Heart left ventricle (tissue), 16 donors: ENCODE data around the gene SYDE2. TPM values are rescaled to one million over a fixed set of nuclear protein-coding genes. Genes with fewer than 3 reads are reported as not detected.
"Not testable (repeated sequence)": the region's sequence is repeated elsewhere in the genome, so short reads cannot be mapped to it uniquely, and the experiment has no call there.

ENCODE experiments used
- ATAC-seq, 4 donors: fragments of 200-7000 bp; cut with Tn5 transposase; one replicate each; pipeline ENCODE4 v1.9.1; 2020 to 2022; ENCODE audit warnings: moderate library complexity in 4 of 4, mild to moderate bottlenecking in 3 of 4, moderate number of reproducible peaks in 1 of 4
- DNase-seq, 5 donors: peaks; one replicate each; pipeline ENCODE4 v3.0.0-alpha.2; 2020
- H3K27ac ChIP-seq, 12 donors: fragments of 200-600 bp; sonication (generic) in 4 of 12; one replicate each; pipeline versions ENCODE4 v1.5.0 to v1.8.0; 2016 to 2022; ENCODE audit warnings: mild to moderate bottlenecking in 2 of 12
- H3K27me3 ChIP-seq, 9 donors: fragments of 200-600 bp; sonication (generic) in 2 of 9; one replicate each; pipeline versions ENCODE4 v1.5.1 to v1.8.0; 2016 to 2022; ENCODE audit warnings: mild to moderate bottlenecking in 3 of 9
- H3K36me3 ChIP-seq, 9 donors: fragments of 200-600 bp; sonication (generic) in 2 of 9; one replicate each; pipeline versions ENCODE4 v1.5.0 to v1.8.0; 2018 to 2022; ENCODE audit warnings: mild to moderate bottlenecking in 2 of 9
- H3K4me1 ChIP-seq, 12 donors: fragments of 200-600 bp; sonication (generic) in 4 of 12; one replicate each; pipeline versions ENCODE4 v1.5.0 to v1.8.0; 2016 to 2022; ENCODE audit warnings: mild to moderate bottlenecking in 3 of 12
- H3K4me3 ChIP-seq, 12 donors: fragments of 200-600 bp; sonication (generic) in 4 of 12; one replicate each; pipeline versions ENCODE4 v1.5.0 to v1.8.0; 2017 to 2022; ENCODE audit warnings: mild to moderate bottlenecking in 9 of 12, moderate library complexity in 4 of 12
- H3K9me3 ChIP-seq, 12 donors: fragments of 200-600 bp; sonication (generic) in 4 of 12; one replicate each; pipeline versions ENCODE4 v1.5.0 to v1.8.0; 2016 to 2022; ENCODE audit warnings: mild to moderate bottlenecking in 1 of 12
- CTCF ChIP-seq, 12 donors: fragments of 200-600 bp; sonication (generic) in 4 of 12; IDR thresholded peaks; one replicate each; pipeline versions ENCODE4 v1.5.0 to v1.8.0; 2018 to 2022; ENCODE audit warnings: antibody characterized with exemption in 12 of 12, mild to moderate bottlenecking in 5 of 12
- POLR2A ChIP-seq, 2 donors: fragments of 450-650 bp; IDR thresholded peaks; one replicate each; pipeline ENCODE4 v1.6.1; 2017; ENCODE audit warnings: antibody characterized with exemption in 2 of 2, mild to moderate bottlenecking in 2 of 2, moderate library complexity in 2 of 2
- WGBS, 4 donors: extraction: QIAGEN DNeasy Blood & Tissue Kit in 2 of 4; methylation state at CpG; one replicate each; pipeline versions ENCODE4 v1.1.5 to v1.1.7; 2013 to 2018; 5-methylcytosine and 5-hydroxymethylcytosine counted together
- intact Hi-C, 10 donors: fragments of 100-400 bp; cut with DNase I; formaldehyde crosslinking; loops; one replicate each; pipeline versions ENCODE4 v1.11.1 to v1.14.2; 2022
- long read RNA-seq, 3 donors: library from polyadenylated mRNA; unstranded; transcript quantifications; one replicate each; pipeline ENCODE4 v2.0.0, GENCODE V29; 2020 to 2021
- polyA plus RNA-seq, 2 donors: library from polyadenylated mRNA; stranded (reverse); fragments of 200-250 nt; gene quantifications; one replicate each; pipeline ENCODE4 v1.2.3, GENCODE V29; 2013
- total RNA-seq, 9 donors: library from RNA; depleted of rRNA in 2 of 9; stranded (reverse); fragments of >200 nt in 2 of 9; fragmentation: NEBNext Ultra II Directional in 3 of 9; extraction: Animal tissue kit (Norgen Biotek cat#: 25700) in 3 of 9; gene quantifications; one replicate each; pipeline versions ENCODE4 v1.1.0 to v1.2.4, GENCODE V29; 2016 to 2023
- donor health status: ischemic (EF 13 %, LVEDD 7.1; RV severe dilation, severe dysfunction).
- donor health status: healthy with polysubstance abuse.
- donor health status: DM: no; HTN: yes; CAD: no.
- donor health status: DM: no; HTN: no; CAD: no.
- donor health status: ischemic (EF 25% LVEDD 6.9; RV normal size, moderate dysfunction).
- donor health status: ischemic (EF 25% LVEDD 5.7; RV mildly dilated, moderate dysfunction).
- donor health status: healthy.
- donor health status: DM: yes; HTN: yes; CAD: no.
- donor health status: ischemic (EF 35%, LVEDD 5.7; RV mildly dilated, moderate dysfunction).
- donor health status: nonischemic (EF 11% LVEDD 7.7; RV severe dilation, severe dysfunction).
- donor health status: DM: yes; HTN: yes; CAD: no.
- donor health status: PGD.
- donor health status: ischemic (EF 29% LVEDD 5.4; RV normal size, mild dysfunction).
- donor health status: nonischemic (EF 23%, LVEDD 6.1; RV moderate dilation, normal function).

Gene SYDE2
- total RNA-seq (10 to 100 TPM; 15.1 to 25.8 (median 23.0) TPM), polyA plus RNA-seq (1 to 10 TPM; 2.4 to 6.0 TPM)
- long read RNA-seq, donor 1, full-length matches to known transcripts = 31 of 44 reads
- long read RNA-seq, donor 1, partial matches to known transcripts = 4 of 44 reads
- long read RNA-seq, donor 1, other reads (novel, unspliced or antisense) = 9 of 44 reads
- long read RNA-seq, donor 2 = 0 reads
- long read RNA-seq, donor 3, full-length matches to known transcripts = 16 of 26 reads
- long read RNA-seq, donor 3, partial matches to known transcripts = 3 of 26 reads
- long read RNA-seq, donor 3, other reads (novel, unspliced or antisense) = 7 of 26 reads

- ATAC-seq (peak; percentile 84 to 95 (median 94)), DNase-seq (peak; percentile 79 to 89 (median 82))
- Histone ChIP-seq H3K27me3 (peaks cover 0 to 53% (median 8%) of the 10 kb centered on the region in 9 donors), H3K4me1 (peaks cover 0 to 18% (median 4%) of the 10 kb centered on the region in 12 donors), H3K27ac (peak within 1 kb of the TSS; percentile 77 to 99 (median 94)), H3K36me3 (no peaks in the 10 kb centered on the region), H3K9me3 (no peaks in the 10 kb centered on the region), H3K4me3 (peak within 1 kb of the TSS; percentile 59 to 85 (median 73))
- 0 to 1% (median 0%) methylated on average over 31 to 99 of the region's 99 CpGs for WGBS, 4 donors
- intact Hi-C loops = loop anchor here in 4 of 10 donors (2.0 to 5.0 kb wide), 6 partner anchors 24 to 68 kb away; partner anchors contain the start of gene C1orf52 (in 1 of the 4)
- TF ChIP-seq POLR2A (IDR thresholded peaks at IDR 0.05) (peak in 1 of 2 donors; percentile 60), CTCF (IDR thresholded peaks at IDR 0.05) (no peak)
Measured at GRCh38 chr1:85200463-85201339, at the start of gene SYDE2. SYDE2 (minus strand) TSS chr1:85201016; CDS start chr1:85200996, 20 bp downstream.

DNA sequence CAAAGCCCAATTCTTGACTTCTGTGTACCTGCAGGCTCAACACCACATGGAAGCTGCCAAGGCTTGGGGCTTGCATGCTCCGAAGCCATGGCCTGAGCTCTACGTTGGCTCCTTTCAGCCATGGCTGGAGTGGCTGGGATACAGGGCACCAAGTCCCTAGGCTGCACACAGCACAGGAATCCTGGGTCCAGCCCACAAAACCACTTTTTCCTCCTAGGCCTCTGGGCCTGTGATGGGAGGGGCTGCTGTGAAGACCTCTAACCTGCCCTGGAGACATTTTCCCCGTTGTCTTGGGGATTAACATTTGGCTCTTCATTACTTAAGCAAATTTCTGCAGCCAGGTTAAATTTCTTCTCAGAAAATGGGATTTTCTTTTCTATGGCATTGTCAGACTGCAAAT lies 48.2 kb upstream of the SYDE2 start:
- intact Hi-C loops = loop anchor here in 1 of 10 donors (5.0 kb wide), 1 partner anchor 307 kb away; no protein-coding TSS in a partner anchor

GRCh38 chr1:85245891-85246290 lies 45.1 kb upstream of the SYDE2 start:
- Histone ChIP-seq H3K27ac (no peak overlapping the region), H3K9me3 (no peaks in the 10 kb centered on the region), H3K36me3 (peaks cover 0 to 7% (median 2%) of the 10 kb centered on the region in 9 donors), H3K4me1 (peaks cover 0 to 13% (median 0%) of the 10 kb centered on the region in 12 donors), H3K4me3 (no peak overlapping the region), H3K27me3 (no peaks in the 10 kb centered on the region)
- no peak for ATAC-seq
- intact Hi-C loops = loop anchor here in 1 of 10 donors (5.0 kb wide), 1 partner anchor 304 kb away; no protein-coding TSS in a partner anchor
- no peak for DNase-seq
- TF ChIP-seq CTCF (IDR thresholded peaks at IDR 0.05) (no peak), POLR2A (IDR thresholded peaks at IDR 0.05) (no peak)
- 75 to 86% (median 81%) methylated on average over 1 of the region's 1 CpG for WGBS, 4 donors

More for the DNA sequence above, 48.2 kb upstream of the SYDE2 start:
- H3K27me3 ChIP-seq, ATAC-seq, DNase-seq, H3K4me3 ChIP-seq, H3K27ac ChIP-seq, H3K9me3 ChIP-seq: not testable (repeated sequence)
- WGBS, 4 donors = 77 to 97% (median 86%) methylated on average over 3 of the region's 3 CpGs
- H3K36me3 ChIP-seq = peaks cover 0 to 38% (median 32%) of the 10 kb centered on the region in 9 donors
- H3K4me1 ChIP-seq = peaks cover 0 to 21% (median 4%) of the 10 kb centered on the region in 12 donors

DNA sequence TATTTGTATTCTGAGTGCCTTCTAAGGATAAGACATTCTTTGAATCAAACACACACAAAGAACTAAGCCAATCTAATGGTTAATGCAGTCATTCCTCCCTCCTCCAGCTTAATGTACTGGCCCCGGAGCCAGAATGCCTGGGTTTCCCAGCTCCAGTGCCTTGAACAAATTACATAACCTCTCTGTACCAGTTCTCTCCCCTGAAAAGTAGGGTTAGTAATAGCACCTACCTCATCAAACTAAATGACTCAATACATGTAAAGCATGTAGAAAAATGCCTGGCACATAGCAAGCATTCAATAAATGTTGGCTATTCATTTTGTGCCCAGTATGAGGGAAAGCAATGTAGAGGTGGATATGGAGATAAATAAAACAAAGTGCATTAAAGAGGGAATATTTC lies 44.6 kb upstream of the SYDE2 start:
- no peaks in the 10 kb centered on the region for H3K9me3 ChIP-seq
- peaks cover 0 to 15% (median 0%) of the 10 kb centered on the region in 12 donors for H3K4me1 ChIP-seq
- no peaks in the 10 kb centered on the region for H3K27me3 ChIP-seq
- H3K4me3 ChIP-seq = no peak overlapping the region
- intact Hi-C loops = loop anchor here in 1 of 10 donors (5.0 kb wide), 1 partner anchor 303 kb away; no protein-coding TSS in a partner anchor
- no peak for DNase-seq
- peaks cover 0 to 2% (median 0%) of the 10 kb centered on the region in 9 donors for H3K36me3 ChIP-seq
- 82 to 95% (median 88%) methylated on average over 1 of the region's 1 CpG for WGBS, 4 donors
- TF ChIP-seq POLR2A (IDR thresholded peaks at IDR 0.05) (no peak), CTCF (IDR thresholded peaks at IDR 0.05) (no peak)
- no peak for ATAC-seq
- H3K27ac ChIP-seq = peak overlapping the region in 1 of 12 donors; percentile 59
